BLaER1 (cell line): ENCODE data around the gene CDT1.

ENCODE experiments used
- H3K27ac ChIP-seq: shearing (Covaris generic); formaldehyde crosslinking; 2 replicates; pipeline ENCODE4 v1.8.1; 2022
- H3K27me3 ChIP-seq: shearing (Covaris generic); formaldehyde crosslinking; 2 replicates; pipeline ENCODE4 v1.8.1; 2022
- H3K36me3 ChIP-seq: shearing (Covaris generic); formaldehyde crosslinking; 2 replicates; pipeline ENCODE4 v1.8.1; 2022
- H3K4me1 ChIP-seq: shearing (Covaris generic); formaldehyde crosslinking; 2 replicates; pipeline ENCODE4 v1.8.1; 2022
- H3K4me2 ChIP-seq: shearing (Covaris generic); formaldehyde crosslinking; 2 replicates; pipeline ENCODE4 v1.8.1; 2022
- H3K4me3 ChIP-seq: shearing (Covaris generic); formaldehyde crosslinking; 2 replicates; pipeline ENCODE4 v1.8.1; 2022
- H3K9ac ChIP-seq: shearing (Covaris generic); formaldehyde crosslinking; 2 replicates; pipeline ENCODE4 v1.8.1; 2022
- H3K9me3 ChIP-seq: shearing (Covaris generic); formaldehyde crosslinking; 2 replicates; pipeline ENCODE4 v1.8.1; 2022
- H4K20me1 ChIP-seq: shearing (Covaris generic); formaldehyde crosslinking; 2 replicates; pipeline ENCODE4 v1.8.1; 2022
- Cebpa-rat ChIP-seq: shearing (Covaris generic); IDR thresholded peaks from 2 replicates; pipeline ENCODE4 v1.8.1; 2022

Gene CDT1

DNA sequence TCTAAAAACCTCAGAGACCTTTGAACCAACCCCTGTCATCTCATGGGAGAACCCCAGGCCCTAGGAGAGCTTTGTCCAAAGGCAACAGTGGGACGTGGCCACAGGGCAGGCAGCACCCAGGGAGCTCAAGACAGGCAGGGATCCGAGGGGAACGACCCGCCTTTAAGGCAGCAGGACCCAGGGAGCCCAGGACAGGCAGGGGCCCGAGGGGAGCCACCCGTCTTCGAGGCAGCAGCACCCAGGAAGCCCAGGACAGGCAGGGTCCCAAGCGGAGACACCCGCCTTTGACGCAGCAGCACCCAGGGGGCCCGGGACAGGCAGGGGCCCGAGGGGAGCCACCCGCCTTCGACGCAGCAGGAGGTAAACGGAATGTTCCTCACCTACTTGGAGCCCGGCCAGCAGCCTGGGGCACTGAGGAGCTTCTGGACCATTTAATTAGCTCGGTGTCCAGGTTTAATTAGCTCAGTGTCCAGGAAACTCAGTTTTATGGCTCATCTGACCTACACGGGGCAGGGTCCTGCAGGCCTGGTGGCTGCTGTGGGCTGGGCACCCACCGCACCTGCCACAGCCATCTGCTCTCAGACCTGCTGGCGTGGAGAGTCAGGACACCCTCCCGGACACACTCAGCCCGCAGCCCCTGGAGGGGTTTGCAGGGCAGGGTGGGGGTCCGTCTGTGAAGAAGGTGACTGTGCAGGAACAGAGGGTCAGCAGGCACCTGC, 43.0 kb upstream of the CDT1 start:
- H3K4me2 ChIP-seq: peak overlapping the region; percentile 72
- H3K27ac ChIP-seq: 0 out of 2 replicates have a peak overlapping the region, but pooled peaks have one; percentile 44
- TF ChIP-seq Cebpa-rat: no peak
- H3K9ac ChIP-seq: peak overlapping the region; percentile 57; the same call in 1 of the 2 replicates
- H3K9me3 ChIP-seq: peaks cover 8% of the 10 kb centered on the region; the same call in 1 of the 2 replicates
- no peaks in the 10 kb centered on the region for H3K27me3 ChIP-seq
- H3K4me1 ChIP-seq: peaks cover 97% of the 10 kb centered on the region
- peaks cover 59% of the 10 kb centered on the region for H3K36me3 ChIP-seq
- peaks cover 100% of the 10 kb centered on the region for H4K20me1 ChIP-seq
- H3K4me3 ChIP-seq: no peak overlapping the region

DNA sequence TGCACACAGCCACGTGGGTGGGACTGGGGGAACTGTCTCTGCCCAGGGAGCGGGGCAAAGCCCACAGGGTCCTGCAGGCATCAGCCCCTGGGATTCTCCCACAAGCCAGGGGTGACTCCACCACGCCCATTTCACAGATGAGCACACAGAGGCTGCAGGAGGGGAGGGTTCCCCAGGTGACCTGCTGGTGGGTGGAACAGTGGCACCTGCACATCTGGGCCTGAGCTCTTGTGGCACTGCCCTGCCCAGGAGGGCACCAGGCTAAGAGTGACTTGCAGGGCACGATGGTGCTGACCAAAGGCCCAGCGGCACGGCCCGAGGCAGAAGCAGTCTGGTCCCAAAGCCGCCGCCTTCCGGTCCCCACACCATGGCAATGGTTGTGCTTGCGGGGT, 42.5 kb upstream of the CDT1 start:
- Histone ChIP-seq H3K36me3 (peaks cover 57% of the 10 kb centered on the region), H3K9ac (no peak overlapping the region), H3K4me3 (no peak overlapping the region), H3K27ac (no peak overlapping the region), H4K20me1 (peaks cover 100% of the 10 kb centered on the region), H3K4me1 (peaks cover 97% of the 10 kb centered on the region), H3K9me3 (peaks cover 8% of the 10 kb centered on the region; the same call in 1 of the 2 replicates), H3K4me2 (peak overlapping the region; percentile 72; the same call in 1 of the 2 replicates), H3K27me3 (no peaks in the 10 kb centered on the region)
- no peak for TF ChIP-seq Cebpa-rat

DNA sequence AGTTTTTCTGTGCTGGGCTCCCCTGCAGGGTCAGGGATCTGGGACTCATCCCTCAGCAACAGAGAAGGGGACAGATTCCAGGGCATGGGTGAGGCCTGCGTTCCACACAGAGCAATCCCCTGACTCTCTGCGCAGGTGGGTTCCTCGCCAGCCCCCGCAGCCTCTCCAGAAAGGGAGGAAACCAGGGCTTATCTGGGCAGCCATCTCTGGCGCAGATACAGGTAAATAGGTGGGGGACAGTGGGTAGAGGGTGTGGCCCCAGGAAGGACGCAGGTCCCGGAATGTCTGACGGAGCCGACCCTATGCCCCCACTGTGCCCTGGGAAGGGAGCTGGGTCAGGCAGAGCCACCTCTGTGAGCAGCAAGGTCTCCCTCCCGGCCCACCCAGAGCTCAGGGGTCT, 41.8 kb upstream of the CDT1 start:
- Histone ChIP-seq H3K4me2 (no peak overlapping the region), H3K4me1 (peaks cover 97% of the 10 kb centered on the region), H4K20me1 (peaks cover 100% of the 10 kb centered on the region), H3K27ac (no peak overlapping the region), H3K9me3 (peaks cover 8% of the 10 kb centered on the region; the same call in 1 of the 2 replicates), H3K4me3 (no peak overlapping the region), H3K36me3 (peaks cover 59% of the 10 kb centered on the region), H3K9ac (no peak overlapping the region), H3K27me3 (no peaks in the 10 kb centered on the region)
- TF ChIP-seq Cebpa-rat: no peak

DNA sequence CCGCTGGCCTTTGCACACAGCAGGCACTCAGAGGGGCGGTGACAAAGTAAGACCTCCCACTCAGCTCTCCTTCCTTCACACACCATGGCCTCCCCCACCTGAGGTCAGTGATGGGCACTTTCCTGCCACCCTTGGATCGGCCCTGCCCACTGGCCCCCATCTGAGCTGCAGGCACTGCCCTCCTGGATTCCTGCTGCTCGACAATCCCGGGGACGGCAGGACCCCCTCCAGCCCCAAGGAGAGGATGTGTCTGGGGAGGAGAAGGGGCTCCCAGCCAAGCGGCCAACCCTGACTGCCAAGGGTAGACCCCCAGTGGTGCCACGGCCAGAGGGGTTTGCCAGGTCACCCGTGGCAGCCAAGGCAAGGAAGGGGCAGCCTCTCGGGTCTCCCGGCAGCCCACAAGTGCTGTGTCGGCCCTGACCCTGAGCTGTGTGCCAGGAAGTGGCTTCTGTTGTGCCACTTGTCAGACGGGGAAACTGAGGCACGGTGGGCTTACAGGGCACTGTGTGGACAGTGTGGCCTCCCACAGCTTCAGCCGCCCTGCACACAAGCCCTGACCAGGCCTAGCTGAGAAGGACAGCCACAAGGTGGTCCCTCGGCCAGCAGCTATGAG, 41.2 kb upstream of the CDT1 start:
- no peak for TF ChIP-seq Cebpa-rat
- H4K20me1 ChIP-seq: peaks cover 100% of the 10 kb centered on the region
- peaks cover 59% of the 10 kb centered on the region for H3K36me3 ChIP-seq
- H3K27me3 ChIP-seq: no peaks in the 10 kb centered on the region
- no peak overlapping the region for H3K4me3 ChIP-seq
- peaks cover 97% of the 10 kb centered on the region for H3K4me1 ChIP-seq
- H3K27ac ChIP-seq: no peak overlapping the region; the same call in 1 of the 2 replicates
- H3K4me2 ChIP-seq: 0 out of 2 replicates have a peak overlapping the region, but pooled peaks have one; percentile 7
- no peak overlapping the region for H3K9ac ChIP-seq
- peaks cover 8% of the 10 kb centered on the region; the same call in 1 of the 2 replicates for H3K9me3 ChIP-seq

DNA sequence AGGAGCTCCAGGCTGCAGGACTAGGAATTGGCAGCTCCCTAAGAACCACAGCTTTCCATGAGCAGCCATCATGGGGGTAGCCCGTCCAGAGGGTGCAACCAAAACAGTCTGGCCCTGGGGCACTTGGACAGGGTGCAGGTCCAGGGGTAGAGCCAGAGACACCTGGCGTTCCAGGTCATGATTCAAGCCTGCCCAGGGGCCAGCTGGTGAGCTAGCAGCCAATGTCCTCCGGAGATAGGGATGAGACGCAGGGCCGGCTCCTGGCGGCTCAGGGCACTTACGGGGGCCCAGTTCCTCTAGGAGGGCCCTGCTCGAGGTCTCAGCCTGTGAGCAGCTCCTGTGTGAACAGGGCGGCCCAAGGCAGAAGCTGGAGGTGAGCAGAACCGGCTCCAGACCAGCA, 40.6 kb upstream of the CDT1 start:
- Histone ChIP-seq H4K20me1 (peaks cover 100% of the 10 kb centered on the region), H3K36me3 (peaks cover 59% of the 10 kb centered on the region), H3K9me3 (peaks cover 8% of the 10 kb centered on the region; the same call in 1 of the 2 replicates), H3K9ac (no peak overlapping the region), H3K27me3 (no peaks in the 10 kb centered on the region), H3K4me2 (no peak overlapping the region), H3K27ac (0 out of 2 replicates have a peak overlapping the region, but pooled peaks have one; percentile 18), H3K4me3 (no peak overlapping the region), H3K4me1 (peaks cover 97% of the 10 kb centered on the region)
- no peak for TF ChIP-seq Cebpa-rat

DNA sequence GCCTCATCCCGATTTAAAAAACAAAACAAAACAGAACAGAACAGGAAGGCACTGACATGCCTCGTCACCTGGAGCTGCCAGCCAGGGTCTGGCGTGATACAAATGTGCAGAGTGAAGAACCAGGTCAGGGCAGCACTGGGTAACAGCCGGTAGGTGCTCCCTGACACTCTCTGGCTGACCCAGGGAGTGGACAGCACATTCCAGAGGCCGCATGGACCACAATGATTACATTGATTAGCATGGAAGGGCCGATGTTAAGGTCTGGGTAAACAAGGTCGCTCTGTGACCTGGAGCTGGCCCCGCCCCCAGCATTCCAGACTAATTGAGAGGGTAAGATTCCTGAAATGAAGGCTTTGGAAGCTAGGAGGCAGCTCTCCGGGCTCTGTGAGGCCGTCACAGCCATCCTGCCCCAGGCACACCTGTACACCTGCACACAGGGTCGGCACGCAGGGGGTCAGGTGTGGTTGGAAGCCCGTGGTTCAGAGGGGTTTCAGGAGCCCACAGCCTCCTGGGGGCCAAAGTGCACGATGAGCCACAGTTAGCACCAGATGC, 40.0 kb upstream of the CDT1 start:
- Histone ChIP-seq H3K4me1 (peaks cover 97% of the 10 kb centered on the region), H3K27me3 (no peaks in the 10 kb centered on the region), H3K4me3 (no peak overlapping the region), H3K9ac (no peak overlapping the region), H3K36me3 (peaks cover 56% of the 10 kb centered on the region), H3K4me2 (peak overlapping the region; percentile 25), H4K20me1 (peaks cover 100% of the 10 kb centered on the region), H3K27ac (0 out of 2 replicates have a peak overlapping the region, but pooled peaks have one; percentile 18), H3K9me3 (peaks cover 6% of the 10 kb centered on the region; the same call in 1 of the 2 replicates)
- TF ChIP-seq Cebpa-rat: no peak

DNA sequence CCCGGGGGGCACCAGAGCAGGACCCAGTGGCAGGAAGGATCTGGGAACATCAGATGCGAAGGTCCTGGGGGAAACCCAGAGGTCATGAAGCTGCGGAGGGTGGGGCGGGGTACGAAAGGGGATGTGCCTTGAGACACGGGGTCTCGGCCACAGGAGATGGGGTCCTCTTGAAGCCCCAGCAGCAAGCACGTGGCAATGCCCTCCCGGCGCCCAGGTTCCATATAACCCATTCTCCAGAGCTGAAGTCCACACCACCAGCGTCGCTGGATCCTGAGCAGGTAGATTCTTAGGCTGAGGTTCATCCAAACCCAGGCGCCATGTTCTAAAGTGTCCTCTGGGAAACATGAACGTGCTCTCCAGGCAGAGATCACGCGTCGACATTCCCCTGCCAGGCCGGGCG, 39.5 kb upstream of the CDT1 start:
- H3K4me3 ChIP-seq: no peak overlapping the region
- peaks cover 100% of the 10 kb centered on the region for H4K20me1 ChIP-seq
- H3K27me3 ChIP-seq: no peaks in the 10 kb centered on the region
- peaks cover 1% of the 10 kb centered on the region; the same call in 1 of the 2 replicates for H3K9me3 ChIP-seq
- H3K9ac ChIP-seq: no peak overlapping the region
- H3K27ac ChIP-seq: no peak overlapping the region
- no peak for TF ChIP-seq Cebpa-rat
- H3K36me3 ChIP-seq: peaks cover 51% of the 10 kb centered on the region
- peaks cover 97% of the 10 kb centered on the region for H3K4me1 ChIP-seq
- peak overlapping the region; percentile 25 for H3K4me2 ChIP-seq

DNA sequence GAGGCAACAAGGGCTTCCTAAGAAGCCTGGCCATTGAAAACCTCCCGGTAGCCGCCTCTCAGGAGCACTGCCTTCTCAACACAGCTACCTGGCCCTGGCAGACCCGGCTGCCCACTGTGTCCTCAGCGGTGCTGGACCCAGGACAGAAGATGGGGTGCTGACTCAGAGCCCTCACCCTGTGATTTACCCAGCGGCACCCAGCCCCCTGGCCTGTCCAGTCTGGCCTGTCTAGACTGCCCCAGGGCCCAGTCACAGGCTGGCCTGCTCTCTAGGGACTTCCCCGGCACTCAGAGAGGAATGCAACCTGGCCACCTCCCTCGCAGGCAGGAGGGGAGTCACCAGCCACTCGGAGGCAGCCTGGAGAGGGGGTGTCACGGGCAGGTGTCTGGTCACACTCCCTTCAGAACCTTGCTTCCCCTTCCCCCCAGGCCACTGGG, 38.7 kb upstream of the CDT1 start:
- Histone ChIP-seq H3K27ac (no peak overlapping the region), H3K4me3 (no peak overlapping the region), H3K9ac (no peak overlapping the region), H4K20me1 (peaks cover 100% of the 10 kb centered on the region), H3K9me3 (no peaks in the 10 kb centered on the region), H3K4me1 (peaks cover 97% of the 10 kb centered on the region), H3K4me2 (peak overlapping the region; percentile 25), H3K36me3 (peaks cover 49% of the 10 kb centered on the region), H3K27me3 (no peaks in the 10 kb centered on the region)
- TF ChIP-seq Cebpa-rat: no peak

DNA sequence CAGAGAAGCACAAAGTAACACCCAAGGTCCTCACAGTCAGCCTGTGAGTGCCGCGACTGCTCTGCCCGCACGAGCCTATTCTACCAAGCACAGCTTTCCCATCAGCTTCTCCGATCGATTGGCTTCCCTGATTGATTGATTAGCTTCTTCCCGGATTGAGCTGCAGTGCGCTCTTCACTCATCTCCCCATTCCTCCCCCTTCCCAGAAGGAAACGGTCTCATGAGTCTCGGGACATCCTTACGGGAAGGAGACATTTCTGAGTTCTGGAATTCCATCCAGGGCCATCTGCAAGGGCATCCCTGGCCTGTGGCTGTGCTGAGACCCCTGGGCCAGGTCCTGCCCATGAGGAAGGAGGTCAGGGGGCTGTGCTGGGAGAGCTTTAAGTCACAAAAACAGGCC, 36.6 kb upstream of the CDT1 start:
- H4K20me1 ChIP-seq: peaks cover 100% of the 10 kb centered on the region

More for the DNA sequence above, 36.6 kb upstream of the CDT1 start:
- Histone ChIP-seq H3K27ac (peak overlapping the region; percentile 80; the same call in 1 of the 2 replicates), H3K9me3 (no peaks in the 10 kb centered on the region), H3K9ac (peak overlapping the region; percentile 68; the same call in 1 of the 2 replicates), H3K4me1 (peaks cover 99% of the 10 kb centered on the region), H3K27me3 (no peaks in the 10 kb centered on the region), H3K4me3 (peak overlapping the region; percentile 45), H3K36me3 (peaks cover 40% of the 10 kb centered on the region), H3K4me2 (peak overlapping the region; percentile 99)
- TF ChIP-seq Cebpa-rat: no peak
